ENCODE data around the gene TEX10. TPM values are rescaled to one million over a fixed set of nuclear protein-coding genes. Genes with fewer than 3 reads are reported as not detected.

TEX10 gene
- total RNA-seq, 1 donor from 2014 or later: 34.2 TPM

GRCh38 chr9:100281066-100281465 is 71.7 kb downstream of the TEX10 start:
- TF ChIP-seq CTCF (conservative IDR thresholded peaks at IDR 0.05): no peak
- Mint-ChIP-seq H3K9me3 (peaks cover 11% of the 10 kb centered on the region), H3K4me3 (no peak overlapping the region), H3K27ac (no peak overlapping the region), H3K27me3 (no peaks in the 10 kb centered on the region), H3K4me1 (ENCODE audit: unreplicated experiment) (no peaks in the 10 kb centered on the region), H3K36me3 (peaks cover 45% of the 10 kb centered on the region)
- DNase-seq (ENCODE audit: extremely low spot score, unreplicated experiment): no peak

GRCh38 chr9:100277166-100277979 is 75.4 kb downstream of the TEX10 start:
- no peak for TF ChIP-seq CTCF (conservative IDR thresholded peaks at IDR 0.05)
- H3K9me3 Mint-ChIP-seq: no peaks in the 10 kb centered on the region
- peaks cover 25% of the 10 kb centered on the region for H3K36me3 Mint-ChIP-seq
- DNase-seq (ENCODE audit: extremely low spot score, unreplicated experiment): no peak
- no peak overlapping the region for H3K4me3 Mint-ChIP-seq
- H3K27ac Mint-ChIP-seq: no peak overlapping the region
- no peaks in the 10 kb centered on the region for H3K27me3 Mint-ChIP-seq
- no peaks in the 10 kb centered on the region for H3K4me1 Mint-ChIP-seq (ENCODE audit: unreplicated experiment)

- no peaks in the 10 kb centered on the region for H3K9me3 Mint-ChIP-seq
- no peak for TF ChIP-seq CTCF (conservative IDR thresholded peaks at IDR 0.05)
- no peak for DNase-seq (ENCODE audit: extremely low spot score, unreplicated experiment)
- no peak overlapping the region for H3K27ac Mint-ChIP-seq
- no peaks in the 10 kb centered on the region for H3K4me1 Mint-ChIP-seq (ENCODE audit: unreplicated experiment)
- no peak overlapping the region for H3K4me3 Mint-ChIP-seq
- peaks cover 11% of the 10 kb centered on the region for H3K36me3 Mint-ChIP-seq
- no peaks in the 10 kb centered on the region for H3K27me3 Mint-ChIP-seq
Observed at GRCh38 chr9:100269656-100270055, 83.1 kb downstream of the TEX10 start.

- Mint-ChIP-seq H3K27me3 (no peaks in the 10 kb centered on the region), H3K36me3 (peaks cover 19% of the 10 kb centered on the region), H3K4me3 (no peak overlapping the region), H3K27ac (no peak overlapping the region), H3K4me1 (ENCODE audit: unreplicated experiment) (no peaks in the 10 kb centered on the region), H3K9me3 (no peaks in the 10 kb centered on the region)
- no peak for DNase-seq (ENCODE audit: extremely low spot score, unreplicated experiment)
- TF ChIP-seq CTCF (conservative IDR thresholded peaks at IDR 0.05): no peak
Observed at GRCh38 chr9:100268271-100268670, 84.5 kb downstream of the TEX10 start.

- Mint-ChIP-seq H3K27me3 (no peaks in the 10 kb centered on the region), H3K27ac (no peak overlapping the region), H3K9me3 (no peaks in the 10 kb centered on the region), H3K4me1 (ENCODE audit: unreplicated experiment) (no peaks in the 10 kb centered on the region), H3K36me3 (peaks cover 19% of the 10 kb centered on the region), H3K4me3 (no peak overlapping the region)
- no peak for TF ChIP-seq CTCF (conservative IDR thresholded peaks at IDR 0.05)
- no peak for DNase-seq (ENCODE audit: extremely low spot score, unreplicated experiment)
Observed at GRCh38 chr9:100267211-100267610, 85.5 kb downstream of the TEX10 start.

Other genes starting within 250 kb of the TEX10 start
- 26.4 and 35.5 TPM in 2 replicates for gene MSANTD3, start 74.2 kb upstream of the TEX10 start, total RNA-seq (ENCODE audit: low replicate concordance)
- 9.5 and 30.5 TPM in 2 replicates for gene TMEFF1, start 120.2 kb upstream of the TEX10 start, total RNA-seq (ENCODE audit: low replicate concordance)
- gene CAVIN4, start 225.1 kb upstream of the TEX10 start, total RNA-seq (ENCODE audit: low replicate concordance): 1.7 and 6.1 TPM in 2 replicates

Measured in type B pancreatic cell (in vitro differentiated cells).